ENCODE results near the gene TMEM11. TPM values are rescaled to one million over a fixed set of nuclear protein-coding genes. Genes with fewer than 3 reads are reported as not detected.
A peak's percentile ranks its signal among the peaks of the same experiment; 100 is the strongest.

The TMEM11 gene
- total RNA-seq, 1 donor from 2014 or later, result 31.6 TPM

DNA sequence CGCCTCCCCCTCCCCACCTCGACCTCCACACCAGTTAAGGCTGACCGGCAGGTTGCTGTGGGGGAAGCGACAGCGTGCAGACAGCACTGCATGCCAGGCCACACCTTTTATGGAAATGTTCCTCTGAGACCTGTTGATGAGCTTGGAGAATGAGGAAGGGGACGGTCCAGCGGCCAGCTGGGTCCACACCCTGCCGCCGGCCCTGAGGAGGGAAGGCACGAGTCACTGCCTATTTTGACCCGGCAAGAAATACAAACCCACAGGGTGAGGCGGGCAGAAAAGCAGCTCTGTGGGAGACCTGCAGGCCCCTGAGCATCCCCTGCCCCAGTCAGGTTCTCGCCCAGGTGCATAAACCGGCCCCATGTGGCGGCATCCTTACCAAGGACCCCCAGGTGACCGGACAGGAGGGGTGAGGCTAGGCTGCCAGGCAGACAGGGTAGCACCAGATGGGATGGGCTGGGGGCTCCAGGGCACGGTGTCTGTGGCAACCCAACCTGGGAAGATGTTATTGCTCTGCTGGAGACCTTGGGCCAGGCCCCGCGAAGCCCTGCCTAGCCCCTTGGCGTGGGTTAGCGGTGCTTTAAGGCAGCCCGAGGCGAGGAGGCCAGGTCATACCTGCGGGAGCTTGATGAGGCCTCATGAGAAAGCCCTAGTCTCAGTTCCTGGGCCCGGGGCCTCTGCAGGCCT is 26.6 kb upstream of the TMEM11 start:
- Mint-ChIP-seq H3K27me3 (ENCODE audit: low read depth, unreplicated experiment) (peaks cover 7% of the 10 kb centered on the region), H3K27ac (ENCODE audit: unreplicated experiment) (no peak overlapping the region), H3K4me3 (ENCODE audit: unreplicated experiment) (no peak overlapping the region), H3K9me3 (ENCODE audit: unreplicated experiment) (no peaks in the 10 kb centered on the region), H3K36me3 (ENCODE audit: low read depth, unreplicated experiment) (peaks cover 6% of the 10 kb centered on the region), H3K4me1 (ENCODE audit: low read depth, unreplicated experiment) (peaks cover 5% of the 10 kb centered on the region)
- Histone ChIP-seq H3K9me3 (ENCODE audit: insufficient read depth, low read depth, low read length) (no peaks in the 10 kb centered on the region), H3K27ac (ENCODE audit: low read depth, low read length) (no peak overlapping the region), H3K4me2 (ENCODE audit: low read length) (no peak overlapping the region), H4K20me1 (ENCODE audit: insufficient read depth, low read length) (peaks cover 11% of the 10 kb centered on the region), H3K4me3 (ENCODE audit: insufficient read depth, low read depth, low read length) (no peak overlapping the region), H3K36me3 (ENCODE audit: insufficient read depth, low read length) (no peaks in the 10 kb centered on the region), H2AFZ (ENCODE audit: low read depth, low read length) (no peak overlapping the region), H3K9ac (ENCODE audit: low read length) (no peak overlapping the region), H3K4me1 (ENCODE audit: insufficient read depth, low read length) (no peaks in the 10 kb centered on the region), H3K27me3 (ENCODE audit: insufficient read depth, low read length) (no peaks in the 10 kb centered on the region), H3K79me2 (ENCODE audit: insufficient read depth, low read length) (no peaks in the 10 kb centered on the region)
- FAIRE-seq (no peak), DNase-seq (ENCODE audit: low read depth) (no peak)
- TF ChIP-seq, protein P1, sequence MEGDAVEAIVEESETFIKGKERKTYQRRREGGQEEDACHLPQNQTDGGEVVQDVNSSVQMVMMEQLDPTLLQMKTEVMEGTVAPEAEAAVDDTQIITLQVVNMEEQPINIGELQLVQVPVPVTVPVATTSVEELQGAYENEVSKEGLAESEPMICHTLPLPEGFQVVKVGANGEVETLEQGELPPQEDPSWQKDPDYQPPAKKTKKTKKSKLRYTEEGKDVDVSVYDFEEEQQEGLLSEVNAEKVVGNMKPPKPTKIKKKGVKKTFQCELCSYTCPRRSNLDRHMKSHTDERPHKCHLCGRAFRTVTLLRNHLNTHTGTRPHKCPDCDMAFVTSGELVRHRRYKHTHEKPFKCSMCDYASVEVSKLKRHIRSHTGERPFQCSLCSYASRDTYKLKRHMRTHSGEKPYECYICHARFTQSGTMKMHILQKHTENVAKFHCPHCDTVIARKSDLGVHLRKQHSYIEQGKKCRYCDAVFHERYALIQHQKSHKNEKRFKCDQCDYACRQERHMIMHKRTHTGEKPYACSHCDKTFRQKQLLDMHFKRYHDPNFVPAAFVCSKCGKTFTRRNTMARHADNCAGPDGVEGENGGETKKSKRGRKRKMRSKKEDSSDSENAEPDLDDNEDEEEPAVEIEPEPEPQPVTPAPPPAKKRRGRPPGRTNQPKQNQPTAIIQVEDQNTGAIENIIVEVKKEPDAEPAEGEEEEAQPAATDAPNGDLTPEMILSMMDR (IDR thresholded peaks at IDR 0.05; ENCODE audit: insufficient read depth, low read depth, low read length), result no peak
- TF ChIP-seq EZH2 (IDR thresholded peaks at IDR 0.05; ENCODE audit: insufficient read depth, low read length), result no peak

DNA sequence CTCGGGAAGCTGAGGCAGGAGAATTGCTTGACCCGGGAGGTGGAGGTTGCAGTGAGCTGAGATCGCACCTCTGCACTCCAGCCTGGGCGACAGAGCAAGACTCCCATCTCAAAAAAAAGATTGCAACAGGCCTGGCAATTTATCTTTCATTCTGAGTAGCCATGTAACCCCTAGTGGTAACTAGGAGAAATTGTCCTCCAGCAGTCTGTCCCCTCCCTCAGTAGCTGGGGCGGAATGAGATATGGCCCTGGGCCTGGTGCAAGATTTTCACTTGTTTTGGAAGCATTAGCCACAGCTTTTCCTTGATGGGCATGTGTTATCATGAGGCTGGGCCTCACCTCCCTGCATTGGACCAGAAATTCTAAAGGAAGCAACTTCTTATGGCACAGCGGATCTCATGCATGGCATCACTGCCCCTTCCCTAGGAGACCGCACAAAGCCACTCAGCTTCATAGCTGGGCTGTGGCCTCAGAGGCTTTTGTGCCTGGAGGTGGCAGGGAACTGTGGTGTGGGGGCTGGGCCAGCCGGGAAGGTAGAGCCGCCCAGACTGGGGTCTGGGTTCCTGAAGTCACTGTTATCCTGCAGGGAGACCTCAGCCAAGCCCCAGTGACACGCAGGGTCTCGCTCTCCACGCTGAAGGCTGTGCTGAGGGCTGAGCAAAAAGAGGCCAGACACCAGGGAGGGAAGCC is 25.9 kb upstream of the TMEM11 start:
- peak; percentile 16 for DNase-seq (ENCODE audit: low read depth)
- Histone ChIP-seq H2AFZ (ENCODE audit: low read depth, low read length) (no peak overlapping the region), H3K9ac (ENCODE audit: low read length) (no peak overlapping the region), H3K4me3 (ENCODE audit: insufficient read depth, low read depth, low read length) (no peak overlapping the region), H3K36me3 (ENCODE audit: insufficient read depth, low read length) (no peaks in the 10 kb centered on the region), H4K20me1 (ENCODE audit: insufficient read depth, low read length) (peaks cover 6% of the 10 kb centered on the region), H3K4me1 (ENCODE audit: insufficient read depth, low read length) (no peaks in the 10 kb centered on the region), H3K79me2 (ENCODE audit: insufficient read depth, low read length) (no peaks in the 10 kb centered on the region), H3K9me3 (ENCODE audit: insufficient read depth, low read depth, low read length) (no peaks in the 10 kb centered on the region), H3K27ac (ENCODE audit: low read depth, low read length) (no peak overlapping the region), H3K4me2 (ENCODE audit: low read length) (no peak overlapping the region), H3K27me3 (ENCODE audit: insufficient read depth, low read length) (no peaks in the 10 kb centered on the region)
- Mint-ChIP-seq H3K9me3 (ENCODE audit: unreplicated experiment) (no peaks in the 10 kb centered on the region), H3K27ac (ENCODE audit: unreplicated experiment) (no peak overlapping the region), H3K4me1 (ENCODE audit: low read depth, unreplicated experiment) (peaks cover 5% of the 10 kb centered on the region), H3K4me3 (ENCODE audit: unreplicated experiment) (no peak overlapping the region), H3K36me3 (ENCODE audit: low read depth, unreplicated experiment) (peaks cover 4% of the 10 kb centered on the region), H3K27me3 (ENCODE audit: low read depth, unreplicated experiment) (peaks cover 6% of the 10 kb centered on the region)
- FAIRE-seq, result no peak
- no peak for TF ChIP-seq EZH2 (IDR thresholded peaks at IDR 0.05; ENCODE audit: insufficient read depth, low read length)
- TF ChIP-seq, protein P1 (IDR thresholded peaks at IDR 0.05; ENCODE audit: insufficient read depth, low read depth, low read length), result peak; percentile 35

DNA sequence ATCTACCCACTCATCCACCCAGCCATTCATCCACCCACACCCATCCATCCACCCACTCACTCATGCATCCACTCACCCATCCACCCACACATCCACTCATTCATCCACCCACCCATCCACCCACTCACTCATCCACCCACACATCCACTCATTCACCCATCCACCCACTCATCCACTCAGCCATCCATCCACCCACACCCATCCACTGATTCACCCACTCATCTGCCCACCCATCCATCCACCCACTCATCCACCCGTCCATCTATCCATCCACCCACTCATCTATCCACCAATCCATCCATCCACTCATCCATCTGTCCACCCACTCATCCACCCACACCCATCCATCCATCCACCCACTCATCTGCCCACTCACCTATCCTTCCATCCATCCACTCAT is 22.0 kb upstream of the TMEM11 start:
- DNase-seq (ENCODE audit: low read depth), result no peak
- Histone ChIP-seq H2AFZ (ENCODE audit: low read depth, low read length) (no peak overlapping the region), H3K79me2 (ENCODE audit: insufficient read depth, low read length) (no peaks in the 10 kb centered on the region), H3K27me3 (ENCODE audit: insufficient read depth, low read length) (no peaks in the 10 kb centered on the region), H4K20me1 (ENCODE audit: insufficient read depth, low read length) (no peaks in the 10 kb centered on the region), H3K9me3 (ENCODE audit: insufficient read depth, low read depth, low read length) (no peaks in the 10 kb centered on the region), H3K9ac (ENCODE audit: low read length) (no peak overlapping the region), H3K36me3 (ENCODE audit: insufficient read depth, low read length) (no peaks in the 10 kb centered on the region), H3K27ac (ENCODE audit: low read depth, low read length) (no peak overlapping the region), H3K4me2 (ENCODE audit: low read length) (no peak overlapping the region), H3K4me1 (ENCODE audit: insufficient read depth, low read length) (no peaks in the 10 kb centered on the region), H3K4me3 (ENCODE audit: insufficient read depth, low read depth, low read length) (no peak overlapping the region)
- H3K4me3 Mint-ChIP-seq (ENCODE audit: unreplicated experiment), result no peak overlapping the region
- H3K4me1 Mint-ChIP-seq (ENCODE audit: low read depth, unreplicated experiment), result peaks cover 8% of the 10 kb centered on the region
- H3K36me3 Mint-ChIP-seq (ENCODE audit: low read depth, unreplicated experiment), result peaks cover 9% of the 10 kb centered on the region
- peaks cover 5% of the 10 kb centered on the region for H3K27me3 Mint-ChIP-seq (ENCODE audit: low read depth, unreplicated experiment)
- H3K27ac Mint-ChIP-seq (ENCODE audit: unreplicated experiment), result no peak overlapping the region
- no peaks in the 10 kb centered on the region for H3K9me3 Mint-ChIP-seq (ENCODE audit: unreplicated experiment)
- no peak for TF ChIP-seq EZH2 (IDR thresholded peaks at IDR 0.05; ENCODE audit: insufficient read depth, low read length)
- TF ChIP-seq, protein P1 (IDR thresholded peaks at IDR 0.05; ENCODE audit: insufficient read depth, low read depth, low read length), result no peak
- FAIRE-seq, result no peak
